ENCODE measurements around the gene HADHA. TPM values are rescaled to one million over a fixed set of nuclear protein-coding genes. Genes with fewer than 3 reads are reported as not detected.
A peak's percentile ranks its signal among the peaks of the same experiment; 100 is the strongest.

Gene HADHA
- total RNA-seq (100 to 1,000 TPM; 111 to 117 TPM), polyA plus RNA-seq (10 to 100 TPM; 35.2 to 77.6 TPM)
- long read RNA-seq, donor 1, transcript HADHA-201 (20 exons, 3,037 nt), result major isoform, 38 of 60 reads
- long read RNA-seq, donor 1, partial matches to known transcripts, result 22 of 60 reads
- long read RNA-seq, donor 1, other reads (novel, unspliced or antisense), result 0 of 60 reads
- long read RNA-seq, donor 2, transcript HADHA-201 (20 exons, 3,037 nt), result major isoform, 7 of 16 reads
- long read RNA-seq, donor 2, partial matches to known transcripts, result 9 of 16 reads
- long read RNA-seq, donor 2, other reads (novel, unspliced or antisense), result 0 of 16 reads
- long read RNA-seq, donor 3, transcript HADHA-201 (20 exons, 3,037 nt), result major isoform, 18 of 31 reads
- long read RNA-seq, donor 3, partial matches to known transcripts, result 13 of 31 reads
- long read RNA-seq, donor 3, other reads (novel, unspliced or antisense), result 0 of 31 reads
- long read RNA-seq, donor 4, transcript HADHA-201 (20 exons, 3,037 nt), result major isoform, 7 of 31 reads
- long read RNA-seq, donor 4, partial matches to known transcripts, result 24 of 31 reads
- long read RNA-seq, donor 4, other reads (novel, unspliced or antisense), result 0 of 31 reads
- long read RNA-seq, donor 5, transcript HADHA-201 (20 exons, 3,037 nt), result major isoform, 37 of 88 reads
- long read RNA-seq, donor 5, partial matches to known transcripts, result 48 of 88 reads
- long read RNA-seq, donor 5, other reads (novel, unspliced or antisense), result 0 of 88 reads

- Histone ChIP-seq H3K36me3 (ENCODE audit: control insufficient read depth in 4 of 4, insufficient read depth in 4 of 4, low read length in 4 of 4) (peaks cover 0 to 12% (median 0%) of the 10 kb centered on the region in 4 donors), H3K4me3 (peak within 1 kb of the TSS; percentile 91), H3K27me3 (ENCODE audit: control insufficient read depth in 3 of 3, insufficient read depth in 3 of 3, low read length in 2 of 3) (no peaks in the 10 kb centered on the region), H3K4me1 (ENCODE audit: control insufficient read depth in 5 of 5, insufficient read depth in 5 of 5, low read length in 5 of 5) (peaks cover 6 to 26% (median 16%) of the 10 kb centered on the region in 5 donors), H3K27ac (ENCODE audit: low read depth in 1 of 2, low read length in 1 of 2) (peak within 1 kb of the TSS; percentile 98), H3K9me3 (ENCODE audit: control insufficient read depth in 4 of 4, insufficient read depth in 3 of 4, low read length in 3 of 4) (no peaks in the 10 kb centered on the region), H3K9ac (ENCODE audit: insufficient read depth in 1 of 2, low read length in 2 of 2) (peak within 1 kb of the TSS; percentile 86 to 87)
- peak; percentile 92 to 93 (median 93) for DNase-seq
- WGBS, 2 donors, result 0 to 1% methylated on average over 60 to 63 of the region's 63 CpGs
- peak; percentile 94 for ATAC-seq (ENCODE audit: insufficient read depth, low FRiP score)
- no peak for TF ChIP-seq CTCF (IDR thresholded peaks at IDR 0.05; ENCODE audit: control extremely low read depth, extremely low read depth)
Measured at GRCh38 chr2:26244309-26245230, at the start of gene HADHA, which contains the start of gene HADHB. HADHA (minus strand) TSS chr2:26244632; CDS start chr2:26244596, 36 bp downstream. HADHB (plus strand) TSS chr2:26244939; CDS start chr2:26254255, 9,316 bp downstream.

- Histone ChIP-seq H3K36me3 (ENCODE audit: control insufficient read depth in 4 of 4, insufficient read depth in 4 of 4, low read length in 4 of 4) (peaks cover 4 to 12% (median 7%) of the 10 kb centered on the region in 4 donors), H3K4me3 (no peak overlapping the region), H3K27me3 (ENCODE audit: control insufficient read depth in 3 of 3, insufficient read depth in 3 of 3, low read length in 2 of 3) (no peaks in the 10 kb centered on the region), H3K9ac (ENCODE audit: insufficient read depth in 1 of 2, low read length in 2 of 2) (no peak overlapping the region), H3K27ac (ENCODE audit: low read depth in 1 of 2, low read length in 1 of 2) (no peak overlapping the region), H3K4me1 (ENCODE audit: control insufficient read depth in 5 of 5, insufficient read depth in 5 of 5, low read length in 5 of 5) (no peaks in the 10 kb centered on the region), H3K9me3 (ENCODE audit: control insufficient read depth in 4 of 4, insufficient read depth in 3 of 4, low read length in 3 of 4) (no peaks in the 10 kb centered on the region)
- peak; percentile 27 for ATAC-seq (ENCODE audit: insufficient read depth, low FRiP score)
- no peak for DNase-seq
- WGBS, 2 donors, result 78 to 81% methylated on average over 6 of the region's 6 CpGs
- TF ChIP-seq CTCF (IDR thresholded peaks at IDR 0.05; ENCODE audit: control extremely low read depth, extremely low read depth), result no peak
Measured at GRCh38 chr2:26292646-26293045, 48.2 kb upstream of the HADHA start.

- Histone ChIP-seq H3K27me3 (ENCODE audit: control insufficient read depth in 3 of 3, insufficient read depth in 3 of 3, low read length in 2 of 3) (no peaks in the 10 kb centered on the region), H3K9ac (ENCODE audit: insufficient read depth in 1 of 2, low read length in 2 of 2) (no peak overlapping the region), H3K4me1 (ENCODE audit: control insufficient read depth in 5 of 5, insufficient read depth in 5 of 5, low read length in 5 of 5) (no peaks in the 10 kb centered on the region), H3K36me3 (ENCODE audit: control insufficient read depth in 4 of 4, insufficient read depth in 4 of 4, low read length in 4 of 4) (peaks cover 11 to 23% (median 17%) of the 10 kb centered on the region in 4 donors), H3K4me3 (no peak overlapping the region), H3K27ac (ENCODE audit: low read depth in 1 of 2, low read length in 1 of 2) (no peak overlapping the region), H3K9me3 (ENCODE audit: control insufficient read depth in 4 of 4, insufficient read depth in 3 of 4, low read length in 3 of 4) (no peaks in the 10 kb centered on the region)
- WGBS, 2 donors, result 64 to 81% methylated on average over 1 of the region's 1 CpG
- no peak for TF ChIP-seq CTCF (IDR thresholded peaks at IDR 0.05; ENCODE audit: control extremely low read depth, extremely low read depth)
- ATAC-seq (ENCODE audit: insufficient read depth, low FRiP score) (no peak), DNase-seq (no peak)
Measured at GRCh38 chr2:26290001-26290400, 45.6 kb upstream of the HADHA start.

Data from lung (tissue), 16 donors.